Right lobe of liver (tissue), 6 donors: ENCODE data around the gene CCDC34. TPM values are rescaled to one million over a fixed set of nuclear protein-coding genes. Genes with fewer than 3 reads are reported as not detected.

Experiments used
- ATAC-seq, 4 donors: fragments of 200-7000 bp; cut with Tn5 transposase; one replicate each; pipeline ENCODE4 v1.9.1; 2020; ENCODE audit warnings: mild to moderate bottlenecking in 4 of 4, moderate library complexity in 4 of 4
- DNase-seq, 3 donors: peaks; one replicate each; pipeline ENCODE4 v3.0.0-alpha.2; 2020
- H3K27ac ChIP-seq, 3 donors: fragments of 200-600 bp; one replicate each; pipeline ENCODE4 v1.8.0; 2022
- H3K27me3 ChIP-seq, 2 donors: fragments of 200-600 bp; one replicate each; pipeline ENCODE4 v1.8.0; 2022
- H3K36me3 ChIP-seq, 4 donors: fragments of 200-600 bp; sonication (generic) in 1 of 4; one replicate each; pipeline versions ENCODE4 v1.5.1 to v1.8.0; 2017 to 2022; ENCODE audit warnings: control low read depth in 1 of 4
- H3K4me1 ChIP-seq, 4 donors: fragments of 200-600 bp; sonication (generic) in 1 of 4; one replicate each; pipeline versions ENCODE4 v1.5.1 to v1.8.0; 2017 to 2022; ENCODE audit warnings: control low read depth in 1 of 4
- H3K4me3 ChIP-seq, 3 donors: fragments of 200-600 bp; one replicate each; pipeline ENCODE4 v1.8.0; 2022
- H3K9me3 ChIP-seq, 4 donors: fragments of 200-600 bp; sonication (generic) in 1 of 4; one replicate each; pipeline versions ENCODE4 v1.5.1 to v1.8.0; 2017 to 2022; ENCODE audit warnings: control low read depth in 1 of 4
- CTCF ChIP-seq, 4 donors: fragments of 200-600 bp in 3 of 4; fragments of 450-650 bp in 1 of 4; IDR thresholded peaks; one replicate each; pipeline versions ENCODE4 v1.5.1 to v1.8.0; 2016 to 2022; ENCODE audit warnings: antibody characterized with exemption in 4 of 4, mild to moderate bottlenecking in 2 of 4
- POLR2A ChIP-seq: fragments of 450-650 bp; IDR thresholded peaks from one replicate; pipeline ENCODE4 v1.6.1; 2017; ENCODE audit warnings: antibody characterized with exemption, mild to moderate bottlenecking
- whole genome bisulfite sequencing: methylation state at CpG from one replicate; pipeline ENCODE4 v1.1.6; 2018; ENCODE audit warnings: low coverage, low lambda C conversion rate; ENCODE audit not compliant: insufficient coverage; ENCODE audit errors: missing lambda C conversion rate; 5-methylcytosine and 5-hydroxymethylcytosine counted together
- intact Hi-C, 2 donors: fragments of 100-400 bp; cut with DNase I; formaldehyde crosslinking; loops; one replicate each; pipeline versions ENCODE4 v1.11.2 to v1.14.1; 2022
- total RNA-seq, 6 experiments: library from RNA; depleted of rRNA in 2 of 6; stranded (reverse); fragments of >200 nt in 2 of 6; fragmentation: NEBNext Ultra II Directional in 3 of 6; extraction: Animal tissue kit (Norgen Biotek cat#: 25700) in 3 of 6; gene quantifications; one replicate each; pipeline versions ENCODE4 v1.1.0 to v1.2.4, GENCODE V29; 2016 to 2023
- donor health status: DM: no; HTN: yes; CAD: no.
- donor health status: DM: no; HTN: no; CAD: no.
- donor health status: DM: no; HTN: no; CAD: no.
- donor health status: DM: no; HTN: yes; CAD: no.
- donor health status: DM: no; HTN: yes; CAD: no.

The CCDC34 gene
- total RNA-seq, 6 experiments from 2014 or later, result 1.8 to 3.6 (median 2.1) TPM

- Histone ChIP-seq H3K27ac (peak overlapping the region; percentile 28 to 91 (median 87)), H3K4me1 (peaks cover 0 to 30% (median 5%) of the 10 kb centered on the region in 4 donors), H3K9me3 (no peaks in the 10 kb centered on the region), H3K27me3 (no peaks in the 10 kb centered on the region), H3K36me3 (no peaks in the 10 kb centered on the region), H3K4me3 (no peak overlapping the region)
- DNase-seq, result peak; percentile 56 to 83 (median 72)
- intact Hi-C loops, result no loop called here
- WGBS, result 28% methylated on average over 5 of the region's 5 CpGs
- TF ChIP-seq POLR2A, result no peak
- TF ChIP-seq CTCF (IDR thresholded peaks at IDR 0.05), result no peak
- ATAC-seq, result peak; percentile 93 to 99 (median 97)
These were observed 18.2 kb upstream of the CCDC34 start for GRCh38 chr11:27381238-27381666.

- Histone ChIP-seq H3K9me3 (no peaks in the 10 kb centered on the region), H3K36me3 (no peaks in the 10 kb centered on the region), H3K4me3 (no peak overlapping the region), H3K27me3 (no peaks in the 10 kb centered on the region), H3K4me1 (peaks cover 0 to 34% (median 7%) of the 10 kb centered on the region in 4 donors), H3K27ac (peak overlapping the region; percentile 28 to 91 (median 87))
- DNase-seq, result no peak
- ATAC-seq, result peak; percentile 3 to 41 (median 20)
- intact Hi-C loops, result no loop called here
- TF ChIP-seq POLR2A (no peak), CTCF (IDR thresholded peaks at IDR 0.05) (no peak)
- WGBS, result 52% methylated on average over 2 of the region's 2 CpGs
These were observed 17.8 kb upstream of the CCDC34 start for GRCh38 chr11:27380771-27381170.

GRCh38 chr11:27379449-27379848, 16.4 kb upstream of the CCDC34 start:
- TF ChIP-seq CTCF (IDR thresholded peaks at IDR 0.05), result no peak
- TF ChIP-seq POLR2A, result no peak
- ATAC-seq (no peak), DNase-seq (no peak)
- no peak overlapping the region for H3K4me3 ChIP-seq
- H3K9me3 ChIP-seq, result no peaks in the 10 kb centered on the region
- intact Hi-C loops, result no loop called here
- H3K27ac ChIP-seq, result peak overlapping the region in 1 of 3 donors; percentile 91
- no peaks in the 10 kb centered on the region for H3K36me3 ChIP-seq
- H3K4me1 ChIP-seq, result peaks cover 0 to 45% (median 9%) of the 10 kb centered on the region in 4 donors
- no peaks in the 10 kb centered on the region for H3K27me3 ChIP-seq
- WGBS, result 72% methylated on average over 3 of the region's 3 CpGs

GRCh38 chr11:27375370-27375769, 12.4 kb upstream of the CCDC34 start:
- no peak overlapping the region for H3K4me3 ChIP-seq
- TF ChIP-seq CTCF (IDR thresholded peaks at IDR 0.05), result no peak
- no peak for TF ChIP-seq POLR2A
- no peaks in the 10 kb centered on the region for H3K36me3 ChIP-seq
- peaks cover 0 to 30% (median 11%) of the 10 kb centered on the region in 4 donors for H3K4me1 ChIP-seq
- H3K27ac ChIP-seq, result peak overlapping the region; percentile 24 to 91 (median 77)
- DNase-seq (no peak), ATAC-seq (peak; percentile 60 to 87 (median 63))
- H3K27me3 ChIP-seq, result no peaks in the 10 kb centered on the region
- H3K9me3 ChIP-seq, result no peaks in the 10 kb centered on the region
- intact Hi-C loops, result no loop called here
- WGBS, result 52% methylated on average over 2 of the region's 2 CpGs
